GM12892 (cell line): ENCODE results near the gene CHRD.

Experiments
- POLR2A ChIP-seq: IDR thresholded peaks from 2 replicates; pipeline ENCODE4 v1.6.1; 2011; ENCODE audit warnings: low read depth, low read length, control low read depth
- TAF1 ChIP-seq: IDR thresholded peaks from 2 replicates; pipeline ENCODE4 v1.6.1; 2011; ENCODE audit warnings: low read depth, mild to moderate bottlenecking, control low read depth, low read length, borderline replicate concordance

- peak; percentile 79; the same call in 1 of the 2 replicates for TF ChIP-seq POLR2A
- peak; percentile 76; the same call in 1 of the 2 replicates for TF ChIP-seq TAF1
Measured at GRCh38 chr3:184362668-184363546, 16.9 kb upstream of the CHRD start.
